HG02623 (cell line): ENCODE data around the gene SNAPC3.
"Not testable (repeated sequence)": the region's sequence is repeated elsewhere in the genome, so short reads cannot be mapped to it uniquely, and the experiment has no call there.

ENCODE experiments used
- ATAC-seq: cut with Tn5 transposase; IDR thresholded peaks from one replicate; pipeline ENCODE4 v1.9.1; 2021; ENCODE audit warnings: moderate library complexity; ENCODE audit not compliant: unreplicated experiment

SNAPC3 gene

GRCh38 chr9:15422372-15423230, at the start of gene SNAPC3:
SNAPC3 (plus strand) TSS chr9:15422876; CDS start chr9:15422880, 4 bp downstream.
- ATAC-seq: peak; percentile 96

DNA sequence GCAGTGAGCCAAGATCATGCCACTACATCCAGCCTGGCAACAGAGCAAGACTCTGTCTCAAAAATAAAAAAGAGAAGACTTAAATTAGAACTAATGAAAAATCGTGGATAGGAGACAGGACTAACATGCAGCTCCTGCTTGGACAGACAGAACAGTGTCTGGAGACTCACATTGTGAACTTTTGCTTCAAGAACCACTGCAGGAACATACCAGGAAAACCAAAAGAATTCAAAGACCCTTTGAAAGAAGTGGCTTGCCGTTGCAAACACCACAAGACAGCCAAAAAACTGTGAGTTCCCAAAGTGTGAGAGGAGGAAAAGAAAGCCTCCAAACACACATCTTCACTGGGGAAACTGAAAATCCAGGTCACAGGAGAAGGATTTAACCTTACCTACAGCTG, 48.8 kb upstream of the SNAPC3 start:
- no peak for ATAC-seq

GRCh38 chr9:15374310-15374709, 48.4 kb upstream of the SNAPC3 start:
- ATAC-seq: no peak

DNA sequence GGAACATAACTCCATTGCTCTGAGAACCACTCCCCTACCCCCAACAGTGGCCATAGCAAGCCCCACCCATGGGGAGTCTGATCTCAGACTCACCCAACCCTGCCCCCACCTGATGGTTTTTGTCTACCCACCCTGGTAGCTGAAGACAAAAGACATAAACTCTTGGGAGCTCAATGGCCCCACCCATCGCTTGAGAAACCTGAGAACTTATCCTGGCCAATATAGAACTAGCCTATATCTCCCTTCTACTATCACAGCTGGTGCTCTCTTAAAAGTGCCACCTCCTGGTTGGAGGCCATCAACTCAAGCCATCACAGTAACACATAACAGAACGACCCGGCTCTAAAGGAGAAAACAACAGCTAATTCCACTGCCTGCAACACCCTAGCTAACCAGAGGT, 47.9 kb upstream of the SNAPC3 start:
- ATAC-seq: no peak

- no peak for ATAC-seq
Measured at GRCh38 chr9:15377625-15378540, 44.8 kb upstream of the SNAPC3 start.

DNA sequence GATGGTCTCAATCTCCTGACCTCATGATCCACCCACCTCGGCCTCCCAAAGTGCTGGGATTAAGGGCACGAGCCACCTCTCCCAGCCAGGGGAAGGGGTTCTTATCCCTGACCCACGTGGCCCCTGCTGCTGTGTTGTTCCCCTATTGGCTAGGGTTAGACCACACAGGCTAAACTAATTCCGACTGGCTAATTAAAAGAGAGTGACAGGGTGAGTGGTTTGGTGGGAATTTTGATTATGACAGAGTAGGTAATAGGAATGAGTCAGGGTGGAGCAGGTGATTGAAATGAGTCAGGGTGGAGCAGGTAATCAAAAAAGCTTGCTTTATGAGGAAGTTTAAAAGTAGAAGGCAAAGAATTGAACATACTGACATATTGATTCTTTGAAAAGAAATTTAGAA, 43.4 kb upstream of the SNAPC3 start:
- ATAC-seq: not testable (repeated sequence)

DNA sequence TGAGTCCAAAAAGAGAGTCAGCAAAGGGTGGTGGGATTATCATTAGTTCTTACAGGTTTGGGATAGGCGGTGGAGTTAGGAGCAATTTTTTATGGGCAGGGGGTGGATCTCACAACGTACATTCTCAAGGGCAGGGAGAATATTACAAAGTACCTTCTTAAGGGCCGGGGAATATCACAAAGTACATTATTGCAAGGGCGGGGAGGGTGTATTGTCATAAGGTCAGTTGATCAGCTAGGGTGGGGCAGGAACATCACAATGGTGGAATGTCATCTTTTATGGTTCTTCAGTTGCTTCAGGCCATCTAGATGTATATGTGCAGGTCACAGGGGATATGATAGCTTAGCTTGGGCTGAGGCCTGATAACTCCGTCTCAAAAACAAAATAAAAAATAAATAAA, 42.8 kb upstream of the SNAPC3 start:
- ATAC-seq: not testable (repeated sequence)

GRCh38 chr9:15381491-15381890, 41.2 kb upstream of the SNAPC3 start:
- ATAC-seq: no peak

GRCh38 chr9:15386465-15386864, 36.2 kb upstream of the SNAPC3 start:
- no peak for ATAC-seq

DNA sequence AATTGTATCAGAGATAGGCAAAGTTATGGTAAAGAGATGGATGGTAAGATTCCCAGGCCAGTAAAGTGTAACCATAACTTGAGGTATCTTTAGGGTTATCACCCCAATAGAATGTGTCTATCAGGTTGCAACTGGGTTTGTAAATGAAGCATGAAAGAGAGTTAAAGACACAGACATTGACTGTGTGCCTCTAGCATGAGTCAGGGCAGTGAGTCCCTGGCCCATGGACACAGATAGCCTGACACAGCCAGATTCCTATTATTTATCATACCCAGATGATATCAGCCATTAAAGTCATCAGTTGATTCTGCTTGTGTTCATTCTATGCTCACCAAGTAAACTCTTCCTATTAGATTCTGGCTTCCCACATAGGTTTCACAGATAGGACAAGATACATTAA, 33.5 kb upstream of the SNAPC3 start:
- ATAC-seq: no peak

DNA sequence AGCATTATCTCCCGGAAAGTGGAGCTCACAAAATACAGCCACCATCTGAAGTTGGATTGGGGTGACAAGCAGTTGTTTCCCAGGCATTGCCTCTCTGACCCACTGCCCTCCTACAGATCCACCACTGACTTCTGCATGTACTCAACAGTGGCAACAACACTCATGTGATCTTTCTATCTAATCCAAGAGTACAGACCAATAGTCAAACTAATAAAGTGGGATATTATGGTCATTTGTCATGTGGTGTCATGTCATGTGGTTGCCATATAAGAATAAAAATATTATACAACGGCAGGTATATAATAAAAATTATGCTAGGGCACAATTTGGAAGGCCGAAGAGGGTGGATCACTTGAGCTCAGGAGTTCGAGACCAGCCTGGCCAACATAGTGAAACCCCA, 33.0 kb upstream of the SNAPC3 start:
- ATAC-seq: no peak

DNA sequence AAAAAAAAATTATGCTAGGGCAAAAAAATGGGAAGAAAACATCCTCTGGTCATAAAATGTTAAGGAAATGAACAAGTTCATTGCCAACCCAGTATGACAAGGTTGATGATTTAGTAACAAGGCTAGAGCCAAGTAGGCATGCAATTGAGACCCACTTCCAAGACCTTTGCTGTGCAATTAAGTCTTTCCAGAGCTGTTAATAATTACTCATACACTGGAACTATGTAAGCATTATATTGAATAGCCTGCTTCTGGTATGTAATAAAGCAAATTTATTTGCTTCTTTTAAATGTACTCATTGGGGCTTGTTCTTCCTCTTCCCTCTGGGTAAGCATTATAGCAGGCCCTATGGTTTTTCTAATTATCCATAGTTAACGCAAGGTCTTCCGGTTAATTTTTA, 32.5 kb upstream of the SNAPC3 start:
- ATAC-seq: no peak

- ATAC-seq: no peak
Measured at GRCh38 chr9:15392363-15392762, 30.3 kb upstream of the SNAPC3 start.

DNA sequence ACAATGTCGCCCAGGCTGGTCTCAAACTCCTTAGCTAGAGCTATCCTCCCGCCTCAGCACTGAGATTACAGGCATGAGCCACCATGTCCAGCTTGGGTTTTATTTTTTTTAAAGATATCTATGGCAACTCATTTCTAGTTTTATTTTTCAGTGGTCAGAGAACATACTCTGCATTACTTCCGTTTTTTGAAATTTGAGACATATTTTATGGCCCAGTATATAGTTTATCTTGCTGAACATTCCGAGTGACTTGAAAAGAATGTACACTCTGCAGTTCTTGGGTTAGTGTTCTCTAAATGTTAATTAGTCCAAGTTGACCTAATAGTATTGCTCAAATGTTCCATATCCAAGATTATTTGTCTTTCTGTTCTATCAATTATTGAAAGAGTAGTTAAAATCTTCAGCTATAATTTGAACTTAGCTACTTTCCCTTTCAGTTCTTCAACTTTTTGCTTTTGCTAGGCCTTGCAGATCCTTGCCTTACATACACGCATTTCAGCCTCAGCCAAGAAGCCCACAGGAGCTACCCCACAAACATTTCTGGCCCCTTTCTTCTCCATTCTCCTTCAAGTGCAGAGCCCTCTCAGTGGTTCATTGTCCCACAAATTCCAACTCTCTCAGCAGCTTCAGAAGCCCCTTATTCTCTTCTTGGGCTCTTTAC, 22.3 kb upstream of the SNAPC3 start:
- ATAC-seq: no peak

DNA sequence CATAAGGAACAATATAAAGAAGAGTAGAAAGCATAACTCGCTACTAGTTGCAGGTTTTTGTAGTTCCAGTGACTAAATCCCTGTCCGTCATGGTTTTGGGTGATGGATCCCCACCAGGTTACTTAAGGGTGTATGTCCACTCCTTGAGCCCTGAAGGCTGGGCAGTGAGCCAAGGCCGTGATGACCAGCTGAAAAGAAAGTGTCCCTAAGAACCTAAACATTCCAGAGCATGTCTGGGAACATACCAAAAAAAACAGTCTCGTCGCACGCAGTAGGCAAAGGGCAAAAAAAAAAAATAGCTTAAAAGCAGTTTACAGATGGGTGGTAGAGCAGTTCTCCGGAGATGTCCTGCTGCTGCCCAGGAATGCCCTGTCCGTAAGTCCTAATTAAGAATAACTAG, 21.4 kb upstream of the SNAPC3 start:
- no peak for ATAC-seq

GRCh38 chr9:15403155-15403554, 19.5 kb upstream of the SNAPC3 start:
- no peak for ATAC-seq

DNA sequence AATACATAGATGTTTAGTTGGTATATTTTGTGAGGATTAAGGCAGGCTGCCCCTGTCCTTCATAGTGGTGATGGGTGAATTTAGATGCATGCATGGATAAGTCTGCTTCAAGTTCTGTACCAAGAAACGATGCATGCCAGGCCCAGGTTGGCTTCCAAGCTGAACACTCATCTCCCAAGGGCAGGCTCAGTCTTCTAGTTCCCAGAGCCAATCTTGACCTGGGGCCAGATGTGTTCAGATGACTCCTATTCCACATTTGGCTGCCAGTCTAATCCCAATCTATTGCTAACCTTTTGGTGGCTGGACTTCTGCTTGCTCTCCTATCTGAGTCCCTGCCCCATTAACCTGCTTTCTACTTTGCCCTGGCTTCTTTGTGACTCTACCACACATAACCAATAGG, 18.5 kb upstream of the SNAPC3 start:
- ATAC-seq: no peak

DNA sequence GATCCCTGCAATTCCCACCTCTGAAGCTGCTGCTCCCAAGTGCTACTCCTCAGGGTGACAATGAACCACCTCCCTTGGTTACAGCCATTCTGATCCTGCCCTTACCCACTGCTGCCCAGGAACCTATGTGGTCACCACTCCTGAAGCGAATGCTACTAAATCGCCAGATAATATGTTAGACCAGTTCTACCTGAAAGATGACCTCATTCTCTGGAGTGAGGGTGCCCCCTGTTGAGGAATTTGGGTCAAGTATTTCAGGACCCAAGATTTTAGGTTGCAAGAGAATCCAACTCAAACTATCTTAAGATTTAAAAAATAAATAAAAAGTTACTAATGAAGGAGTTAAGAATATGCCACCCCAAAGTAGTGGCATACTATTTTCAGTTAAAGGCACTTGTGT, 5.8 kb upstream of the SNAPC3 start:
- ATAC-seq: no peak

- ATAC-seq: no peak
Measured at GRCh38 chr9:15417626-15418025, 5.0 kb upstream of the SNAPC3 start.

DNA sequence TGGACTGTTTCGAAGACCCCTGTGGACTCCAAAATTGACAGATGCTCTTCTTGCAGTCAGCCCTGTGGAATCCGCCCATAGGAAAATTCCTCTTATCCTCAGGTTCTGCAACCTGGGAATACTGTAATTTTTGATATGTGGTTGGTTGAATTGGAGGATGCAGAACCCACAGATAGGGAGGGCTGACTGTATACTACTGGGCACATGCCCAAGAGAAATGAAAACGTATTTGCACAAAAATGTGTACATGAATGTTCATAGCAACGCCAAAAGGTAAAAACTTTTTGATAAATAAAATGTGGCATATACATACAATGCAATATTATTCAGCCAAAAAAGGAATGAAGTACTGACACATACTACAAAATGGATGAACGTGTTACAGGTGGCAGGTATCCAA, 1.9 kb upstream of the SNAPC3 start:
- no peak for ATAC-seq

DNA sequence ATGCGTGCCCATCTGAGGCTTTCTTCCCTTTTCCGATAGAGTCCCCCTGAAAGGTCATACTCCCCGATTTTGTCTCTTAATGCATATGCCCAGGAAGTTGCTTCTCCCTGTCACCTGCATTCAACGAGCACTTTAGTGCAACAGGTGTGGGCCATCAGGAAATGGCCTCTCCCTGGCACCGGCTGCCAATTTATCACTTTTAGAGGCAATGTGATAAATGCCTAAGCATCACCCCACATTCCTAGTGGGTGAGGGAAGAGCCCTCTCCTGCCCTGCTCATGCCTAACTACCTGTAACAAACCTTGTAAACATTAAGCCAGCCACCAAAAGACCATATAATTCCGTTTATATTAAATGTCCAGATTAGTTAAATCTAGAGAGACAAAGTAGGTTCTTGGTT, 1.1 kb upstream of the SNAPC3 start:
- ATAC-seq: no peak
